Ascending aorta (tissue), 2 donors: ENCODE measurements around the gene LMO3. TPM values are rescaled to one million over a fixed set of nuclear protein-coding genes. Genes with fewer than 3 reads are reported as not detected.

Source experiments
- DNase-seq, 2 donors: peaks; one replicate each; pipeline ENCODE4 v3.0.0-alpha.2; 2019; ENCODE audit warnings: low spot score in 2 of 2
- H3K27ac ChIP-seq, 2 donors: fragments of 200-600 bp; sonication (generic); one replicate each; pipeline ENCODE4 v1.5.1; 2016 to 2017; ENCODE audit warnings: mild to moderate bottlenecking in 1 of 2
- H3K27me3 ChIP-seq: fragments of 200-600 bp; sonication (generic); one replicate; pipeline ENCODE4 v1.5.1; 2017
- H3K36me3 ChIP-seq, 2 donors: fragments of 200-600 bp; sonication (generic); one replicate each; pipeline ENCODE4 v1.5.1; 2016
- H3K4me1 ChIP-seq, 2 donors: fragments of 200-600 bp; sonication (generic); one replicate each; pipeline ENCODE4 v1.5.1; 2016 to 2017; ENCODE audit warnings: mild to moderate bottlenecking in 1 of 2
- H3K4me3 ChIP-seq, 2 donors: fragments of 200-600 bp; sonication (generic); one replicate each; pipeline ENCODE4 v1.5.1; 2016 to 2017; ENCODE audit warnings: mild to moderate bottlenecking in 1 of 2
- H3K9me3 ChIP-seq, 2 donors: fragments of 200-600 bp; sonication (generic); one replicate each; pipeline ENCODE4 v1.5.1; 2016
- intact Hi-C: fragments of 100-400 bp; cut with DNase I; formaldehyde crosslinking; loops from one replicate; pipeline ENCODE4 v1.15.1; 2023
- total RNA-seq: library from RNA; depleted of rRNA; stranded (reverse); fragments of >200 nt; gene quantifications from one replicate; pipeline ENCODE4 v1.1.0, GENCODE V29; 2016
- TF ChIP-seq, protein P1 (sequence below), 3 experiments: fragments of 200-600 bp in 2 of 3; fragments of 450-650 bp in 1 of 3; sonication (generic) in 2 of 3; IDR thresholded peaks; one replicate each; pipeline ENCODE4 v1.5.1; 2016 to 2019; ENCODE audit warnings: antibody characterized with exemption in 3 of 3, mild to moderate bottlenecking in 1 of 3, moderate library complexity in 1 of 3

The LMO3 gene
- 20.2 TPM for total RNA-seq

DNA sequence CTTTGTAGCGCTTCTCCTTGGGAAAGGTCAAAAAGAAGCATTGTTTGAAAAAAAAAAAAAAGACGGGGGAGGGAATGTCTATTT is at the start of gene LMO3:
LMO3 (minus strand) TSS at position 46 of the 84 bp plus-strand sequence. CDS start 5,302 bp downstream, outside the sequence.
- TF ChIP-seq, protein P1, sequence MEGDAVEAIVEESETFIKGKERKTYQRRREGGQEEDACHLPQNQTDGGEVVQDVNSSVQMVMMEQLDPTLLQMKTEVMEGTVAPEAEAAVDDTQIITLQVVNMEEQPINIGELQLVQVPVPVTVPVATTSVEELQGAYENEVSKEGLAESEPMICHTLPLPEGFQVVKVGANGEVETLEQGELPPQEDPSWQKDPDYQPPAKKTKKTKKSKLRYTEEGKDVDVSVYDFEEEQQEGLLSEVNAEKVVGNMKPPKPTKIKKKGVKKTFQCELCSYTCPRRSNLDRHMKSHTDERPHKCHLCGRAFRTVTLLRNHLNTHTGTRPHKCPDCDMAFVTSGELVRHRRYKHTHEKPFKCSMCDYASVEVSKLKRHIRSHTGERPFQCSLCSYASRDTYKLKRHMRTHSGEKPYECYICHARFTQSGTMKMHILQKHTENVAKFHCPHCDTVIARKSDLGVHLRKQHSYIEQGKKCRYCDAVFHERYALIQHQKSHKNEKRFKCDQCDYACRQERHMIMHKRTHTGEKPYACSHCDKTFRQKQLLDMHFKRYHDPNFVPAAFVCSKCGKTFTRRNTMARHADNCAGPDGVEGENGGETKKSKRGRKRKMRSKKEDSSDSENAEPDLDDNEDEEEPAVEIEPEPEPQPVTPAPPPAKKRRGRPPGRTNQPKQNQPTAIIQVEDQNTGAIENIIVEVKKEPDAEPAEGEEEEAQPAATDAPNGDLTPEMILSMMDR (IDR thresholded peaks at IDR 0.05): no peak
- no peak for DNase-seq
- Histone ChIP-seq H3K9me3 (no peaks in the 10 kb centered on the region), H3K36me3 (no peaks in the 10 kb centered on the region), H3K4me3 (peak within 1 kb of the TSS; percentile 63 to 67), H3K4me1 (peaks cover 0 to 7% of the 10 kb centered on the region in 2 donors), H3K27ac (peak within 1 kb of the TSS; percentile 59 to 83), H3K27me3 (no peaks in the 10 kb centered on the region)
- intact Hi-C loops: loop anchor here (2.0 kb wide), 1 partner anchor 19 kb away; no protein-coding TSS in a partner anchor

DNA sequence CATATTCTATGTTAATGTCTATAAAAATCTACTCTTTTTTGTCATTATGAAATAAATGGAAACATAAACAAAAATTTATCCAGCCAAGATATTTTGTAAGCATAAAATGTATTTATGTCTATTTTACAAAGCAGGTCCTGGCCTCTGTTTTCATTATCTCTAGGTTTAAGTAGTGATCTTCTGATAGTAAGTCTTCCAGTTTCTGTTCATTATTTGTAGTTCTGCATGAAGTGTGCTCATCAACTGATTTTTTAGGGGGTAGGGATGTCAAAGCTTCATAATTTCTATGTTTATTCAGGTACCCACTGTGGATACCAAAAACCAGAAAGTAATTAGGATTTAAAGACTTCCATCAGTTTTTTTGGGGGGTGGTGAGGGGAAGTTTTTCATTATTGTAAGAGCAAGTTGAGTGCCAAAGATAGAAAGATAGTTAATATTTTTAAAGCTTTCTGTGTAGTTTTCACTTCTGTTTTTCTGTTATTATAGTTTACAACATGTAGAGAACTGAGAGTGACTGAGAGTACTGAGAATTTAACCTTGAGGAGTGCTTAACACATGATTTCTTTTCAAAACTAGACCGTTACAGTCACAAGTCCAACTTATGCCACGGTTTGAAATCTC is 30.6 kb upstream of the LMO3 start:
- Histone ChIP-seq H3K36me3 (no peaks in the 10 kb centered on the region), H3K27me3 (no peaks in the 10 kb centered on the region), H3K9me3 (no peaks in the 10 kb centered on the region), H3K27ac (no peak overlapping the region), H3K4me1 (no peaks in the 10 kb centered on the region), H3K4me3 (no peak overlapping the region)
- intact Hi-C loops: no loop called here
- TF ChIP-seq, protein P1 (IDR thresholded peaks at IDR 0.05): no peak
- no peak for DNase-seq

DNA sequence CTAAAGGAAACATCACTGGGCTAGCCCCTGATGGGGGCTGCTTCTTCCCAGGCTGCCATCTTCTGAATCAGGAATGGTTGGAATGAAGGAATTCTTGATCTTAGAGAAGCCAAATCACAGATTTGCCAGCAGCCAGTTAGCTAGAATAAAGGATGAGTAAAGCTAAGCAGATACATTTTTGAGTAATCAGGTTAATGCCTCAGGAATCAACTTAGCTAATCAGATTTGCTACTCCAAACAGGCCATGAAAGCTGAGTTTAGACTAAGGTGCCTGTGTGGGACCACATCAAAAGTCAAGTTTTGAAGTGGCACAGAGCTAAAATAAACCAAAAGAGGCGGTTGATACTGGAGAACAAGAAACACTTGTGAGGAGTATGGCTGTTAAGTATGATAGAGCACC is 28.8 kb upstream of the LMO3 start:
- intact Hi-C loops: no loop called here
- Histone ChIP-seq H3K36me3 (no peaks in the 10 kb centered on the region), H3K4me1 (no peaks in the 10 kb centered on the region), H3K27ac (no peak overlapping the region), H3K4me3 (no peak overlapping the region), H3K27me3 (no peaks in the 10 kb centered on the region), H3K9me3 (no peaks in the 10 kb centered on the region)
- no peak for DNase-seq
- TF ChIP-seq, protein P1 (IDR thresholded peaks at IDR 0.05): no peak

DNA sequence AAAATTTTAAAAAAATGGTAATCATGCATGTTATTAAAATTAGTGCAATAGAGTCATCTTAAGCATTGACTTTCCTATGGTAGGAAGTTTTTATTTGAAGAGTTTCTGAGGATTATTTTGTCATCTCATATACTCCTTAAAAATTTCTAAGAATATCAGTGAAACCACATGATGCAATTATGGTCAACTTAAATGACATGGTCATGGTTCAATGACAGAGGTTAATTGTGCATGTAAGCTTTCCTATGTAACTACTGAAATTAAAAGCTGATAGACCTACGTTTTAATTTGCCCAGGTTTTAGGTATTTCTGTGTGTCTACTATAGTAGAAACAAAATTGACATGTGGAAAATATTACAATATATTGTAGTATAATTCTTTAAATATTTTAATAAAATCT is 21.0 kb upstream of the LMO3 start:
- TF ChIP-seq, protein P1 (IDR thresholded peaks at IDR 0.05): no peak
- DNase-seq: no peak
- H3K36me3 ChIP-seq: no peaks in the 10 kb centered on the region
- H3K4me1 ChIP-seq: no peaks in the 10 kb centered on the region
- no peak overlapping the region for H3K4me3 ChIP-seq
- no peak overlapping the region for H3K27ac ChIP-seq
- no peaks in the 10 kb centered on the region for H3K27me3 ChIP-seq
- no peaks in the 10 kb centered on the region for H3K9me3 ChIP-seq
- intact Hi-C loops: no loop called here

GRCh38 chr12:16622338-16622737 is 16.4 kb upstream of the LMO3 start:
- Histone ChIP-seq H3K4me1 (no peaks in the 10 kb centered on the region), H3K27me3 (no peaks in the 10 kb centered on the region), H3K36me3 (no peaks in the 10 kb centered on the region), H3K4me3 (no peak overlapping the region), H3K27ac (no peak overlapping the region), H3K9me3 (no peaks in the 10 kb centered on the region)
- TF ChIP-seq, protein P1 (IDR thresholded peaks at IDR 0.05): no peak
- DNase-seq: no peak
- intact Hi-C loops: no loop called here

GRCh38 chr12:16619537-16619936 is 13.6 kb upstream of the LMO3 start:
- Histone ChIP-seq H3K36me3 (no peaks in the 10 kb centered on the region), H3K4me1 (no peaks in the 10 kb centered on the region), H3K27ac (no peak overlapping the region), H3K9me3 (no peaks in the 10 kb centered on the region), H3K27me3 (no peaks in the 10 kb centered on the region), H3K4me3 (no peak overlapping the region)
- no peak for DNase-seq
- intact Hi-C loops: no loop called here
- TF ChIP-seq, protein P1 (IDR thresholded peaks at IDR 0.05): no peak
